Measurements from ENCODE around the gene LRRC58. TPM values are rescaled to one million over a fixed set of nuclear protein-coding genes. Genes with fewer than 3 reads are reported as not detected.

The LRRC58 gene
- total RNA-seq, 4 donors from 2014 or later, result 30.0 to 36.7 (median 35.2) TPM

GRCh38 chr3:120353463-120353862, 4.3 kb upstream of the LRRC58 start:
- no peaks in the 10 kb centered on the region for H3K9me3 ChIP-seq
- no peaks in the 10 kb centered on the region for H3K27me3 ChIP-seq
- intact Hi-C loops (cut with DNase I), result no loop called here
- TF ChIP-seq CTCF (IDR thresholded peaks at IDR 0.05) (no peak), POLR2A (IDR thresholded peaks at IDR 0.05; ENCODE audit: low read depth) (no peak), EP300 (IDR thresholded peaks at IDR 0.05) (no peak), POLR2AphosphoS5 (IDR thresholded peaks at IDR 0.05) (no peak)
- H3K4me3 ChIP-seq, result no peak overlapping the region
- no peaks in the 10 kb centered on the region for H3K36me3 ChIP-seq
- DNase-seq (ENCODE audit: extremely low spot score), result no peak
- H3K4me1 ChIP-seq, result peaks cover 9 to 14% (median 12%) of the 10 kb centered on the region in 4 donors
- H3K27ac ChIP-seq (replicated peaks in 1 of 4), result no peak overlapping the region

GRCh38 chr3:120352017-120352416, 2.9 kb upstream of the LRRC58 start:
- Histone ChIP-seq H3K27me3 (no peaks in the 10 kb centered on the region), H3K4me3 (no peak overlapping the region), H3K36me3 (no peaks in the 10 kb centered on the region), H3K4me1 (peaks cover 16 to 26% (median 22%) of the 10 kb centered on the region in 4 donors), H3K9me3 (no peaks in the 10 kb centered on the region), H3K27ac (replicated peaks in 1 of 4) (no peak overlapping the region)
- DNase-seq (ENCODE audit: extremely low spot score), result no peak
- TF ChIP-seq POLR2AphosphoS5 (IDR thresholded peaks at IDR 0.05) (no peak), EP300 (IDR thresholded peaks at IDR 0.05) (no peak), CTCF (IDR thresholded peaks at IDR 0.05) (no peak), POLR2A (IDR thresholded peaks at IDR 0.05; ENCODE audit: low read depth) (no peak)
- 92% methylated on average over 4 of the region's 4 CpGs for WGBS
- intact Hi-C loops (cut with DNase I), result no loop called here

- peaks cover 0 to 4% (median 0%) of the 10 kb centered on the region in 4 donors for H3K36me3 ChIP-seq
- H3K9me3 ChIP-seq, result no peaks in the 10 kb centered on the region
- peaks cover 16 to 37% (median 34%) of the 10 kb centered on the region in 4 donors for H3K4me1 ChIP-seq
- WGBS, result 53% methylated on average over 8 of the region's 8 CpGs
- H3K27ac ChIP-seq (replicated peaks in 1 of 4), result peak overlapping the region; percentile 86 to 95 (median 90)
- intact Hi-C loops (cut with DNase I), result no loop called here
- no peak for TF ChIP-seq EP300 (IDR thresholded peaks at IDR 0.05)
- no peak for TF ChIP-seq POLR2AphosphoS5 (IDR thresholded peaks at IDR 0.05)
- TF ChIP-seq CTCF (IDR thresholded peaks at IDR 0.05), result no peak
- TF ChIP-seq POLR2A (IDR thresholded peaks at IDR 0.05; ENCODE audit: low read depth), result no peak
- no peak for DNase-seq (ENCODE audit: extremely low spot score)
- no peaks in the 10 kb centered on the region for H3K27me3 ChIP-seq
- H3K4me3 ChIP-seq, result peak overlapping the region; percentile 69 to 94 (median 85)
Measured at GRCh38 chr3:120350401-120350941, 1.3 kb upstream of the LRRC58 start.

- H3K36me3 ChIP-seq, result peaks cover 0 to 4% (median 0%) of the 10 kb centered on the region in 4 donors
- intact Hi-C loops (cut with DNase I), result loop anchor here (5.0 to 10.0 kb wide), 5 partner anchors 105 to 457 kb away; partner anchors contain the start of gene GSK3B
- H3K4me1 ChIP-seq, result peaks cover 16 to 42% (median 34%) of the 10 kb centered on the region in 4 donors
- no peak for DNase-seq (ENCODE audit: extremely low spot score)
- no peaks in the 10 kb centered on the region for H3K9me3 ChIP-seq
- peak overlapping the region; percentile 69 to 94 (median 85) for H3K4me3 ChIP-seq
- WGBS, result 6% methylated on average over 6 of the region's 6 CpGs
- TF ChIP-seq POLR2AphosphoS5 (IDR thresholded peaks at IDR 0.05) (no peak), EP300 (IDR thresholded peaks at IDR 0.05) (no peak), POLR2A (IDR thresholded peaks at IDR 0.05; ENCODE audit: low read depth) (no peak), CTCF (IDR thresholded peaks at IDR 0.05) (no peak)
- no peaks in the 10 kb centered on the region for H3K27me3 ChIP-seq
- peak overlapping the region; percentile 86 to 95 (median 90) for H3K27ac ChIP-seq (replicated peaks in 1 of 4)
Measured at GRCh38 chr3:120349855-120350125, 636 bp upstream of the LRRC58 start.

Data from esophagus muscularis mucosa (tissue), 4 donors.